Measurements from ENCODE around the gene MRPS22. TPM values are rescaled to one million over a fixed set of nuclear protein-coding genes. Genes with fewer than 3 reads are reported as not detected.

MRPS22 gene
- total and polyA plus RNA-seq, 2 of the 13 experiments (the other 11 are each of a cell fraction or from before 2014, with no cell fraction given), result 52.7 to 113 TPM

- TF ChIP-seq SOX13 (IDR thresholded peaks at IDR 0.05) (no peak), SOX13 (CRISPR knock-in tag; conservative IDR thresholded peaks at IDR 0.05 in 1 of 2, IDR thresholded peaks at IDR 0.05 in 1 of 2) (peak in 1 of 2 experiments; percentile 62; a peak in 2 of 4 replicates), CBFB (CRISPR knock-in tag; IDR thresholded peaks at IDR 0.05) (0 out of 2 replicates have a peak, but pooled peaks have one; percentile 23), CBX2 (IDR thresholded peaks at IDR 0.05; ENCODE audit: low read depth, low read length) (no peak), CBX2 (CRISPR knock-in tag; IDR thresholded peaks at IDR 0.05; ENCODE audit: low read depth) (no peak), DMAP1 (CRISPR knock-in tag; IDR thresholded peaks at IDR 0.05) (0 out of 2 replicates have a peak, but pooled peaks have one; percentile 30), TOE1 (CRISPR knock-in tag; IDR thresholded peaks at IDR 0.05) (no peak), UBTF (CRISPR knock-in tag; IDR thresholded peaks at IDR 0.05) (peak; percentile 53; the same call in 1 of the 2 replicates), SYNCRIP (IDR thresholded peaks at IDR 0.05; ENCODE audit: insufficient read depth, low read depth, low read length) (no peak), ZBED4 (CRISPR knock-in tag; IDR thresholded peaks at IDR 0.05; ENCODE audit: borderline replicate concordance) (no peak), SMAD3 (CRISPR knock-in tag; IDR thresholded peaks at IDR 0.05) (no peak), PPARG (CRISPR knock-in tag; conservative IDR thresholded peaks at IDR 0.05) (peak; percentile 79), IRF2 (CRISPR knock-in tag; IDR thresholded peaks at IDR 0.05) (0 out of 2 replicates have a peak, but pooled peaks have one; percentile 24), ZBTB7B (CRISPR knock-in tag; IDR thresholded peaks at IDR 0.05) (no peak), FOSL1 (CRISPR knock-in tag; IDR thresholded peaks at IDR 0.05; ENCODE audit: borderline replicate concordance) (peak; percentile 93), ZKSCAN8 (CRISPR knock-in tag; IDR thresholded peaks at IDR 0.05; ENCODE audit: borderline replicate concordance) (no peak)
- TF ChIP-seq, protein P1, sequence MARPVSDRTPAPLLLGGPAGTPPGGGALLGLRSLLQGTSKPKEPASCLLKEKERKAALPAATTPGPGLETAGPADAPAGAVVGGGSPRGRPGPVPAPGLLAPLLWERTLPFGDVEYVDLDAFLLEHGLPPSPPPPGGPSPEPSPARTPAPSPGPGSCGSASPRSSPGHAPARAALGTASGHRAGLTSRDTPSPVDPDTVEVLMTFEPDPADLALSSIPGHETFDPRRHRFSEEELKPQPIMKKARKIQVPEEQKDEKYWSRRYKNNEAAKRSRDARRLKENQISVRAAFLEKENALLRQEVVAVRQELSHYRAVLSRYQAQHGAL (CRISPR knock-in tag; IDR thresholded peaks at IDR 0.05; ENCODE audit: not compliant biosample characterization), result no peak
- TF ChIP-seq, protein P2, sequence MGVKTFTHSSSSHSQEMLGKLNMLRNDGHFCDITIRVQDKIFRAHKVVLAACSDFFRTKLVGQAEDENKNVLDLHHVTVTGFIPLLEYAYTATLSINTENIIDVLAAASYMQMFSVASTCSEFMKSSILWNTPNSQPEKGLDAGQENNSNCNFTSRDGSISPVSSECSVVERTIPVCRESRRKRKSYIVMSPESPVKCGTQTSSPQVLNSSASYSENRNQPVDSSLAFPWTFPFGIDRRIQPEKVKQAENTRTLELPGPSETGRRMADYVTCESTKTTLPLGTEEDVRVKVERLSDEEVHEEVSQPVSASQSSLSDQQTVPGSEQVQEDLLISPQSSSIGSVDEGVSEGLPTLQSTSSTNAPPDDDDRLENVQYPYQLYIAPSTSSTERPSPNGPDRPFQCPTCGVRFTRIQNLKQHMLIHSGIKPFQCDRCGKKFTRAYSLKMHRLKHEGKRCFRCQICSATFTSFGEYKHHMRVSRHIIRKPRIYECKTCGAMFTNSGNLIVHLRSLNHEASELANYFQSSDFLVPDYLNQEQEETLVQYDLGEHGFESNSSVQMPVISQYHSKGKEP (CRISPR knock-in tag; IDR thresholded peaks at IDR 0.05), result no peak
- TF ChIP-seq, protein P3, sequence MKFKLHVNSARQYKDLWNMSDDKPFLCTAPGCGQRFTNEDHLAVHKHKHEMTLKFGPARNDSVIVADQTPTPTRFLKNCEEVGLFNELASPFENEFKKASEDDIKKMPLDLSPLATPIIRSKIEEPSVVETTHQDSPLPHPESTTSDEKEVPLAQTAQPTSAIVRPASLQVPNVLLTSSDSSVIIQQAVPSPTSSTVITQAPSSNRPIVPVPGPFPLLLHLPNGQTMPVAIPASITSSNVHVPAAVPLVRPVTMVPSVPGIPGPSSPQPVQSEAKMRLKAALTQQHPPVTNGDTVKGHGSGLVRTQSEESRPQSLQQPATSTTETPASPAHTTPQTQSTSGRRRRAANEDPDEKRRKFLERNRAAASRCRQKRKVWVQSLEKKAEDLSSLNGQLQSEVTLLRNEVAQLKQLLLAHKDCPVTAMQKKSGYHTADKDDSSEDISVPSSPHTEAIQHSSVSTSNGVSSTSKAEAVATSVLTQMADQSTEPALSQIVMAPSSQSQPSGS (CRISPR knock-in tag; IDR thresholded peaks at IDR 0.05), result peak; percentile 52; the same call in 1 of the 2 replicates
These were observed 44.3 kb upstream of the MRPS22 start (continued) for GRCh38 chr3:139299261-139300132.

Data from HepG2 (cell line).